Muscle of back (tissue), 13 donors: ENCODE results near the gene LIPF. TPM values are rescaled to one million over a fixed set of nuclear protein-coding genes. Genes with fewer than 3 reads are reported as not detected.
"Not testable (repeated sequence)": the region's sequence is repeated elsewhere in the genome, so short reads cannot be mapped to it uniquely, and the experiment has no call there.

ENCODE experiments used
- DNase-seq, 3 donors: peaks; one replicate each; pipeline versions ENCODE4 v3.0.0 to v3.0.0-alpha.2; 2013
- long read RNA-seq, 9 donors: transcript quantifications; one replicate each; lab custom pipeline, GENCODE V29; 2026
- polyA plus RNA-seq, 10 donors: library from polyadenylated mRNA; unstranded; fragments of 120-200 nt; gene quantifications; one replicate each; pipeline ENCODE4 v1.2.1, GENCODE V29; 2013; ENCODE audit not compliant: insufficient read length in 10 of 10

LIPF gene, protein sequence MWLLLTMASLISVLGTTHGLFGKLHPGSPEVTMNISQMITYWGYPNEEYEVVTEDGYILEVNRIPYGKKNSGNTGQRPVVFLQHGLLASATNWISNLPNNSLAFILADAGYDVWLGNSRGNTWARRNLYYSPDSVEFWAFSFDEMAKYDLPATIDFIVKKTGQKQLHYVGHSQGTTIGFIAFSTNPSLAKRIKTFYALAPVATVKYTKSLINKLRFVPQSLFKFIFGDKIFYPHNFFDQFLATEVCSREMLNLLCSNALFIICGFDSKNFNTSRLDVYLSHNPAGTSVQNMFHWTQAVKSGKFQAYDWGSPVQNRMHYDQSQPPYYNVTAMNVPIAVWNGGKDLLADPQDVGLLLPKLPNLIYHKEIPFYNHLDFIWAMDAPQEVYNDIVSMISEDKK
- not detected for polyA plus RNA-seq
- long read RNA-seq, donor 1, result 0 reads
- long read RNA-seq, donor 2, result 0 reads
- long read RNA-seq, donor 3, result 0 reads
- long read RNA-seq, donor 4, result 0 reads
- long read RNA-seq, donor 5, result 0 reads
- long read RNA-seq, donor 6, result 0 reads
- long read RNA-seq, donor 7, result 0 reads
- long read RNA-seq, donor 8, result 0 reads
- long read RNA-seq, donor 9, result 0 reads

DNA sequence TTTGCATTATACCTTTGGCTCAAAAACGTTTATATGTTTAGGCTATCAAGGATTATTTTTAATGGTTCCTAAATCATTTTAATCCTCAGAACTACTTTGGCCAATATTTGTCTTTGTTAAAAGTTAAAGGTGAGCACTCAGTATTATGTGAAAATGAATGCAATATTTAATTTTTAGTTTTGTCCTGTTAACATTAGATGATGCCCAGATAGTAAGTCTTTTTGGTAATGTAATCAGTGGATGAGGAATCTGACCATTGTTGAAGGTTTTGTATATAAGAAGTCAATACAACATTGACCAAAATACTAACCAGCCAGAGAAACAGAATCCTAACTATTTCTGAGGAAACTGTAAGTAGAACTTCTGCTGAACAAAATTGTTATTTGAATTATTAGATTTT, at the start of gene LIPF:
Gene LIPF (plus strand): TSS at position 301 of the 400 bp plus-strand sequence. CDS start 2,856 bp downstream, outside the sequence.
- DNase-seq, result no peak

DNA sequence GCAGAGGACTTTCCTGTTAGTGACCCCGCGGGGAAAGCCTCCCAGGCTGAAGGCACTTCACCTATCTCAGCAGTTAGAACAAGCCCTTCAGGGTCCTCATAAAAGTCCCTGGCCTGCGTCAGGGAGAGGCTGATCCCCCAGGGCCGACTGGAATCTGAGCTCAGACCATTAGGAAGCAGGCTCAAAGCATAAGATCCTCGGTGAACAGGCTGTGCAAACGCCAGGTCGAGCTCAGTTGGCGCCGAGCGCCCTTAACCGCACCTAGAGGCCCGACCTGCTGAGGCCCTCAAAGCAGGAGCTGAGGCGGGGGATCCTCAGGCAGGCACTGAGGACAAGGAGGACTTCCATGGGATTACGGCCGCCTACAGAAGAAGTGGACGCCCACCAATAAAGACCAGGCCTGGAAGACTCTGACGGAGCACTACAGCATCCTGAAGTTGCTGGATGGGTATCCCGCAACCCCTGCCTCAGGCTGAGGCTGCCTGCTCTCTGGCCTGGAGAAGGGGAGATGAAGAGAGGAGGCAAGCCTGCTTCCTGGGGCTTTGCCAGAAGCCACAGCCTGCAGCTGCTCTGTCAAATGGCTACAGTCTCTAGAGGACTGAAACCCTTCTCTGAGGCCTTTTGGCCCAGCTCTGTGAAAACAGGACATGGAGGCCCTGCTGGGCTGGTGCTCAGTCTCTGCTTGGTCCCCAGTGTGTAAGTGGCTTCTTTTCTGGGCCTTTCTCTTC, 47.8 kb upstream of the LIPF start:
- DNase-seq, result peak; percentile 19 to 55 (median 20)

DNA sequence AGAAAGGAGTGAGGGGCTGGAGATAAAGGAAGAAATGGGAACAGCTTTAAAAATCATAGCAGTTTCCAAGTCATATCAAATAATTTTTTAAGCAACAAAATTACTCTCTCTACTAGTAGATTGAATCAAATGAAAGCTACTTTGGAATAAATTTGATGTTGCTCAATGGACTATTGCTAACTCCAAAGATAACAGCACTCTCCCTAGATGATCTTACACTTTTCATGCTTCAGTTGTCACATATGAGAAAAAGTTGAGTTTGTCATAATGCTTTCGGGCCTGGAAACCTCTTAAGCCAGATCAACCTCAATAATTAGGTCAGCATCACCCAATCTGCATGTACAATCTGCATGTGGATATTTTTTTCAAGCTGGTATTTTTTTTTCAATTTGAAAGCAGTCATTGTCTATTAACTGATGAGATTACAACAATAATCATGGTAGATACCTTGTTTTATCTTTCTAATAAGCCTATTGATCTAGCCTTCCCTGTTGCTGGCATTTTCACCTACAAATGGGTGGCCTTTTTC, 46.4 kb upstream of the LIPF start:
- no peak for DNase-seq

DNA sequence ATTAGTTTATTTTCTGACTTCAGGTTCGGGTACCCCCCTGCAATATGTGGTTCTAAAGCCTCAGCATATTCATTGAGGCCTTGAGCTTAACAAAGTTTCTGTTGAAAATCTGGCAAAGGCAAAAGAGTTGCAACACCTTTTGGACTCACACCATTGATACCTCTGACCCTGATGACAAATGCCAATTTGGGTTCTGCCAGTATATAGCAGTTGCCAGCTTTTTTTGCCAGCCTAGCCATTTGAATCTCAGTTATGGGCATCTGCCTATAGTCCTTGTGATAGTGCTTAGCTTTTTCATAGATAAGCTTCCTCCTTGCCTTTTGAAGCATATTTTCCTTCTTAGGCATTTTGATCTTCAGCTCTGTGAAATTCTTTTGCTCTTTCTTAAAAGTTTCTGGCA, 45.7 kb upstream of the LIPF start:
- no peak for DNase-seq

DNA sequence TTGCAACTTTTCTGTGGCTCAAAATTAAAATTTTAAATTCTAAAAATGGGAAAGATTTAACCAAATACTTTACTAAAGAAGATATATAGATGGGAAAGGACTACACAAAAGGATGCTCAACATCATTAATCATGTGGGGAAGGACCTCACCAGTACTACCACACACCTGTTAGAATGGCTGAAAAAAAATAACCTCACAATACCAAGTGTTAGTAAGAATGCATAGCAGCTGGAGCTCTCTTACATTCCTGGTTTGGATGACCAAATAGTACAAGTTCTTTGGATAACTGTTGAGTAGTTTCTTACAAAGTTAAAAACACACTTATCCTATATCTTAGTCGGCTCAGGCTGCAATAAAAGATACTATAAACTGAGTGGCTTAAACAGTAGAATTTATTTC, 43.8 kb upstream of the LIPF start:
- DNase-seq, result no peak

DNA sequence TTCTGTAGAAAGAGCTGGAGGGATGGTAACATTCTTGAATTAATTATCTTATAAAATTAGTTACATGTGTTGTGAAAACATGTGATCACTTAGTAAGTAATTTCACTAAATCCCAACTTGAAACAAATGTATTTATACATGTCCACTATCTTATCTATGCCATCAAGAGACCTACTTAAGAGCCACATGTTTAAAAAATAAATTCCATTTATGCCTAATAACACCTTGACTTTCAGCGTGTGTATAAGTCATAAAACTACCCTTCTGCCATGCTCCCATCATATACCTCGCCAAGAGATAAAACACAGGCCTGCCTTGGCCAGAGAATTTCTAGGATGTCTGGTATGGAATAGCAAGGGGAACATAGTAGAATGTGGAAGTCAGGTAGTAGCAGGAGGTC, 40.4 kb upstream of the LIPF start:
- no peak for DNase-seq

DNA sequence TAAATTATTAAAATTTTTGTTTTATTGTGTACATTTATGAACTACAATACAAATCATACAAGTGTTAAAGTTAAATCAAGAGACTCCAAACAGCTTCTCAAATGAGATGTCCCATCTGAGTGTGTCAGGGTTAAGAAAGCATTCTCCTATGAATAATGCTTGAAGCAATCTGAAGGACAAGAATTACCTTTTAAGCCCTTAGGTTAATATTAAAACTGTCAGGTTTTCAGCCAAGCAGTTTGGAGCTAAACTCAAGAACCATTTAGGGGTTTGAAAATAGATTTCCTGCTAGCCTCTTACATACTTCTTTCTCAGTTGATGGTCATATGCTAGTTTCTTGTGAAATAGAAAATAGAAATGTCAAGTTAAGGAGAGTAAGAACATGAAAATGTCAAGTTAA, 39.4 kb upstream of the LIPF start:
- DNase-seq, result no peak

DNA sequence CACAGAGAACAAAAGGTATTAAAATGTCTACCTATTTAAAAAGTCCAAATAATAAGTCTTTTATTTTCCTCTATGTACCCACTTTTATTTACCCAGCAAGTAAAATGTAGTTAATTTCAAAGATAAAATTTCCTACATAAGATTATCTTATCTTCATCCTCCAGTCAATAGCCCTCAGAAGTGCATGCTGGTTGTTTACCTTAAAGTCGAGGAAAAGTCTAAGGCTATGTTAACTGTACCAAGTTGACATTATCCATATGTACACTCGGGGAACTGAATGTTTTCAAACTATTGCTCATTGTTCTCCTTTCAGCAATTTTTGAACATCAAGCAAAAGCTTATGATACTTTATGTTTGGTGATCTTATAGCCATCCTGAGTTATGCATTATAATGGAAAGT, 24.1 kb upstream of the LIPF start:
- no peak for DNase-seq

DNA sequence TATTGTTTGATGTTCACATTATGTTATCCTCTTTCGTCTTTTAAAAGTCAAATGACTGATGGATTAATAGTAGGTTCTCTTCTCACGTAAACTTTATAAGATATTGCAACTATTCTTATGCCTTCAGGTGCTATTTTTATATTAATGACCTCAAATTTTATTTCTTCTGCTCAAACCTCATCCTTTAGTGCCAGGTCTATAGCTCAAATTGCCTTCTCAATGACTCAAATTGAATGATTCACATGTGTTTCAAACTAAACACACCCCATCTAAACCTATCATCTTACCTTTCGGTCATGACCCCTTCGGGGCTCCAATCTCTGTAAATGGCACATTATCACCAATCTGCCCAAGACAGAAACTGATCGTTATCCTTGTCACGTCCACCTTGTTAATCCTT, 22.0 kb upstream of the LIPF start:
- no peak for DNase-seq

DNA sequence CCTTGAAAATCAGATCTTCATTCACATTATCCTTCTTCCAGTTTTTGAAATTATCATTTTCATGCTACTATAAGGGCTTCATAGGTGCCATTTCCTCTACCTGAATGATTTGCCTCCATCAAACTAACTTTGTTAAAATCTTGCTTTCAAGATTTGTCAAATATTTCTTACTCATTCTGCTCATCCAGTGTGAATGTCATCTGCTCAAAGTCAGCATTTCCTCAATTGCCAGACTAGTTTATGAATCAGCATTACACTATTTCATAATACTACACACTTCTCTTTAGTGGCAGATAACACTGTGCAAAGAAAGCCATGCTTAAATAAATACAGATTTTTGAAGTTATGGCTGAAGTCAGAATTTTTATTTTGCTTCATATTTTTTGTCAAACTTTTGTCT, 21.3 kb upstream of the LIPF start:
- DNase-seq, result no peak

DNA sequence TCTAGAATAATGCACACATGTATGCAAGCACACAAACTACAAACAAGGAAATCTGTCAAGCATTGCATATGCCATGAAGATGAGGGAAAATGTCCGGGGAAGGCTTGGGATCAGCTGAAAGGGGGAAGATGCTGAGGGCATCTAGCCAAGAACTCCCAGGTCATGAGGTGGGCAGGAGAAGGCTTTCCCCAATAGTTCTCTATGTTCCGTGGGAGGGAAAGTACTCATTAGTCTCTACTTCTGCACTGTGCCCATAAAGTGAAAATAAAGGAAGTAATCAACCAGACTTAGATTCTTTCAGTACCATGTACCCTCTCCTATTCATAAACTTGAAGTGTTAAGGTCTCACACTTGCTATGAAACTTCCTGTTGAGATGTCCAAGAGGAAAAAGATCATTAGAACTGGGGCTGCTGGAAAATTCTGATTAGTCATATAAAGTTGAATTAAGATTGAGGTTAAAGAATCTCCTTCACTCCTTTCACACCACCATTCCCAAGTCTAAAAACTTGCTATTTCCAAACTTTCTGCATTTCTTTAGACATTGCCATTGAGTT, 17.1 kb upstream of the LIPF start:
- no peak for DNase-seq

DNA sequence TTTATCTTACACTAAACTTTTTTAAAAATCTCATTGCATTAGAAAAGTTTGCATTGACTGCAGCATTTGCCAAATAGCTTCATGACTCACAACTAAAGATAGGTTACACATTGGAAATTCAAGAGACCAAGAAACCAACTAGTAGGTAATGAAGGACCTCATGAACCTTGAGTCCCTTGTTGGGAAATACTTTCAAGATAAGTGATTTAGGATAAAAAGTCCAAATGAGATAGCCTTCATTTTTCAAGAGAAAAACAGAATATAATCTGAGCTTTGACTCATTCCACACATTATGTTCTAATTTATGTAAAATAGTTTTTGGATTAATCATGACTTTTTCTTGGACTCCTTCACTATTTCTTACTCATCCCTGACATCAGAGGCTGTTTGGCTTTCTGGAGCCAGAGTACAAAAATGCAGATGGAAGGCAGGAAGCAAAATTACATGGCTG, 13.1 kb upstream of the LIPF start:
- DNase-seq, result peak; percentile 27 to 89 (median 56)

DNA sequence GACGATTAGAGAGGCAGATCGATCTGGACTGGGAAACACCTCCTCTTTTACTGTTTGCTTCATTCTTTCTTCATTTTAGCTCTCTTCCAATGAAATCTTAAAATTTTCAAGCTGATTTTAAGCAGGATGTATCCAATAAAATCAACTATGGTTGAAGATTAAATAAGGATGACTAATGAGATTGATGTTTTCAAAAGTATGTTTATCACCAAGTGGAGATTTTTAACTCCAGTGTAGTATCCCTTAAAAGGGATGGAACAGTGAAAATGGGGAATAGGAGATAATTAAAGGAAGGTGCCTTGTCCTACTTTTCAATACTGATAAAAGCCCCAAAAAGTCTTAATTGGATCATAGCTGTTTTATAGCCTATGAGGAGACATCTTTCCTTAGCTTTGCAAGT, 11.6 kb upstream of the LIPF start:
- no peak for DNase-seq

DNA sequence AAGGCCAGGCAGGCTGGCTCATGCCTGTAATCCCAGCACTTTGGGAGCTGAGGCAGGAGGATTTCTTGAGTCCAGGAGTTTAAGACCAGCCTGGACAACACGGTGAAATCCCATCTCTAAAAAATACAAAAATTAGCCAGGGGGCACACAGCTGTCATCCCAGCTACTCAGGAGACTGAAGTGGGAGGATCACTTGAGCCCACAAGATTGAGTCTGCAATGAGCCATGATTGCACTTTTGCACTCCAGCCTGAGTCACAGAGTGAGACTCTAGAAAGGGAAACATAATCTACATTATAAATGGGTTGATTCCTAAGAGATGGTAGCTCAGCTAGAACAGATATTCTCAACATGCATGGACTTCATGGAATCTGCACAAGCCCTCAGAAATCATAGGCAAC, 6.3 kb upstream of the LIPF start:
- DNase-seq, result no peak

DNA sequence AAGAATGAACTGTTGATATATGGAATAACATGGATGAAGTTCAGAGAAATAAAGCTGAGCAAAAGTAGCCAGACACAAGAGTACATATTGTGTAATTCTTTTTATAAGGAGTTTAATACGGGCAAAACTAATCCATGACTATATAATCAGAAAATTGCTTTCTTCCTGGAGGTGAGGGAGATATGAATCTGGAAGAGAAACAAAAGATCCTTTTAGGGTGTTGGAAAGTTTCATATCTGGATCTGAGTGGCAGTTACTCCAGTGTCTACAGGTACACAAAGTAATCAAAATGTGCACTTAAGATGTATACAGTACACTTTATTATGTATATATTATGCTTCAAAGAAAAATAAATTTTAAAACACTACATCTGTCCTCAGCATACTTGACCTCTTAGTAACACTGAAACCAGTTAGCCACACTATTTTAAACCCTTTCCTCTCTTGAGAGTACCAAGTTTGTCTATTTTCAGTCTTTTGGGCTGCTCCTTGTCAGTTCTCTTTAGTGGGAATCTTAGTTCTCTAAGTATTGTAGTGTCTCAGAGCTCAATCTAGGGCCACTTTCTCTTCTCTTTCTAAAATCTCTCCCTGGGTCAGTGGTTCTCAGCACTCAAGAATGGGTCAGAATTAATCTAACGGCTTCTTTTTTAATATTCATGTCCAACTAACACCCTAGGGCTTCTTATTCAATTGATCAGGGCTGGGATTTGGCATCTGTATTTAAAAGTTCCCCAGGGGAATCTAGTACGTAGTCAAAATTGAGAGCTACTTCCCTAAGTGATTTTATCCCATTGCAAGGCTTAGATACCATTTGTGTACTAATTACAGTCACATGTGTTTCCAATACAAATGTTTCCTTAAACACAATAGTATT, 4.3 kb upstream of the LIPF start:
- no peak for DNase-seq

DNA sequence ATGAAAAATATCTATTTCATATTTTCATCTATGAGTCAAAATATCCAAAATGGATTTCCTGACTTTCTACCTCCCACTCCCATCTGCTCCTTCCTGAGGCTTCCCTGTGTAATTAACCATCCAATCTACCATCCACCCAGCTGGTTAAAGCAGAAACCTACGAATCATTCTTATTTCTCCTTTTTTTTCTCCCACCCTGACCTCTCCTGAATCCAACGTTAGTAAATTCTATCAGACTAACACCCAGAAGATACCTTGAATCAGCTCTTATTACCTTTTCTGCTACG, 3.7 kb upstream of the LIPF start:
- peak in 1 of 3 donors; percentile 17 for DNase-seq

DNA sequence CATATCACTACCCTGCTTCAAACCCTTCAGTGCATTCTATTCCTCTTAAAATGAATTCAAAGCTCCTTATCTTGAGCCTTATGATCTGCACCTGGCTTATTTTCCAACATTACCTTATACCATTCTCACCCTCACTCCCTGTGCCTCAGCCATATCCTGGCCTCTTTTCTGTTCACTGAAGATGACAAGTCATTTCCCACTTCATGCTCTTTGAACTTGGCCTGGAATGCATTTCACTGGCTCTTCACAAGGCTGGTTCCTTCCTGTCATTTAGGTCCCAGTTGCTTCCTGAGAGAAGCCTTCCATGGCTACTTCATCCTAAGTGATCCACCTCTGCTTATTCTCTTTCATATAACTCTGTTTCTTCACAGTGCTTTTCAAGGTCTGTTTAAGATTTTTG, 3.2 kb upstream of the LIPF start:
- DNase-seq, result no peak

DNA sequence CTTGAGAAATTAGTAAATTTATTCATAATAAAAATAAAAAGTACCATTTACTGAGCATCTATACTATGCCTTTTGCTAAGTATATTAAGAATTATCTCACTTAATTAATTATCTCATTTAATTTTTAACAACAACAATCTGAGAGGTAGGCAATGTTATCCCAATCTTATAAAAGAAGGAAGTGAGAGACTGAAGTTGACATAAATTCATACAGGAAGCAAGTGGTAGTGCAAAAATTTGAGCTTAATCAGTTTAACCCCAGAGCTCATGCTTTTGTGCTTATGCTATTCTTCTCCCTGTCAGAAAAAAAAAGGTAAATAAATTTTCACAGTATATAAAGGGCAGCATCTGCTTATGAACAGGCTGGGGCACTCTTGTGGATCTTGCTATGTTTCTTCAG, 2.7 kb upstream of the LIPF start:
- no peak for DNase-seq

DNA sequence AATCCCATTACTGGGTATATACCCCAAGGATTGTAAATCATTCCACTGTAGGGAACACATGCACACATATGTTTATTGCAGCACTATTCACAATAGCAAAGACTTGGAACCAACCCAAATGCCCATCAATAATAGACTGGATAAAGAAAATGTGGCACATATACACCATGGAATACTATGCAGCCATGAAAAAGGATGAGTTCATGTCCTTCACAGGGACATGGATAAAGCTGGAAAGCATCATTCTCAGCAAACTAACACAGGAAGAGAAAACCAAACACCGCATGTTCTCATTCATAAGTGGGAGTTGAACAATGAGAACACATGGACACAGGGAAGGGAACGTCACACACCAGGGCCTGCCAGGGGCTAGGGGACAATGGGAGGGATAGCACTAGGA, 1.1 kb upstream of the LIPF start:
- DNase-seq, result not testable (repeated sequence)

DNA sequence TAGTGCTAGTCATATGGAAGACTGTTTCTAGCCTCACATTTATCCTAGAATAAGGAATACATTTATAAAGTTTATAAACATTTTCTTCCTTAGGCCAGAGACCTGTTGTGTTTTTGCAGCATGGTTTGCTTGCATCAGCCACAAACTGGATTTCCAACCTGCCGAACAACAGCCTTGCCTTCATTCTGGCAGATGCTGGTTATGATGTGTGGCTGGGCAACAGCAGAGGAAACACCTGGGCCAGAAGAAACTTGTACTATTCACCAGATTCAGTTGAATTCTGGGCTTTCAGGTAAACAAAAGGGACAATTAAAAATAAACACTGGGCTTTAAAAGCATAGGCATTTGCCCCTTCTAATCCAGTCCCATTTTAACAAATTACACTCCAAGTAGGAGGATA, 4.2 kb downstream of the LIPF start:
- DNase-seq, result no peak

DNA sequence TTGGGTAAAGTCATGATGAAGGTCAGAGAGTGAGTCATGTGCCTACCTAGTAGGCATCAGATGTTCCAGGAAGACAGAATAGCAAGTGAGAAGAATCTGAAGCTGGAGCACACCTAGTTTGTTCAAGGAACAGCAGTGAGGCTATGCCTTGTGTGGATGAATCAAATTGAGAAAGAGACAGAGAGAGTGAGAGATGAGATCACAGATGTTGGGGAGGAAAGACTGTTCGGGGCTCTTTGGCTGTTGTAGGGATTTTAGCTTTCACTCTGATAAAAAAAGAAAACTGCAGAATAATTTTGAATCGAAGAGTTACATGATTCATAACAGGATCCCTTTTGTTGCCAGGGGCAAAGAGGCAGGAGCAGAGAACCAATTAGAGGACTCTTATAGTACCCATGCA, 6.3 kb downstream of the LIPF start:
- no peak for DNase-seq

DNA sequence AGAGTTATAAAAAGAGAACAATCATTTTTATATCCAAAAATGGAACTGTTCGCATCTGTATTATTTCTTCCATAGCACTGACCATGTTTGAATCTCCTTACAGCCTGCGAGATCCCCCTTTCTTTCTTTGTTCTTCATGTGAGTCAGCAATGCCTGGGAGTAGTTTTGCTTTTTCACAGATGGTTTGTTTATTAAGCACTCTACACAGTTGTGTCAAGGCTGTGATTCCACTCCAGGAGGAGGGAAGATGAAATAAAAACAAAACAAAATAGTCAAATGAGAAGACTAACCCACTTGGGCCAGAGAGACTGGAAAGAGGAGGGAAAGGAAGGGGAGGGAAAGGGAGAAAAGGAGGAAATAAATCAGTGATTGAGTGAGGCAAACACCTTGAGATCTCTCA, 7.8 kb downstream of the LIPF start:
- DNase-seq, result no peak
